ENCODE data around the gene ACY1.

DNA sequence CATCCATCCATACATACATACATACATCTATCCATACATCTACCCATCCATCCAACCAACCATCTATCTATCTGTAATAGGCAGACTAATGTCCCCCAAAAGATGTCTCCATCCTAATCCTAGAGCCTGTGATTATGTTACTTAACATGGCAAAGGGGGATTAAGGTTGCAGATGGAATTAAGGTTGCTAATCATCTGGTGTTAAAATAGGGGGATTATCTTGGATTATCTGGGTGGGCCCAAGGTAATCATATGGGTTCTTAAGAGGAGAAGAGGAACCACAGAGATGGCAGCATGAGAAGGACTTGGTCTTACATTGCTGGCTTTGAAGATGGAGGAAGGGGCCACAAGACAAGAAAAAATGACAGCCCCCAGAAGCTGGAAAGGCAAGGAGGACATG, 27.1 kb downstream of the ACY1 start:
- TF ChIP-seq, protein P1, sequence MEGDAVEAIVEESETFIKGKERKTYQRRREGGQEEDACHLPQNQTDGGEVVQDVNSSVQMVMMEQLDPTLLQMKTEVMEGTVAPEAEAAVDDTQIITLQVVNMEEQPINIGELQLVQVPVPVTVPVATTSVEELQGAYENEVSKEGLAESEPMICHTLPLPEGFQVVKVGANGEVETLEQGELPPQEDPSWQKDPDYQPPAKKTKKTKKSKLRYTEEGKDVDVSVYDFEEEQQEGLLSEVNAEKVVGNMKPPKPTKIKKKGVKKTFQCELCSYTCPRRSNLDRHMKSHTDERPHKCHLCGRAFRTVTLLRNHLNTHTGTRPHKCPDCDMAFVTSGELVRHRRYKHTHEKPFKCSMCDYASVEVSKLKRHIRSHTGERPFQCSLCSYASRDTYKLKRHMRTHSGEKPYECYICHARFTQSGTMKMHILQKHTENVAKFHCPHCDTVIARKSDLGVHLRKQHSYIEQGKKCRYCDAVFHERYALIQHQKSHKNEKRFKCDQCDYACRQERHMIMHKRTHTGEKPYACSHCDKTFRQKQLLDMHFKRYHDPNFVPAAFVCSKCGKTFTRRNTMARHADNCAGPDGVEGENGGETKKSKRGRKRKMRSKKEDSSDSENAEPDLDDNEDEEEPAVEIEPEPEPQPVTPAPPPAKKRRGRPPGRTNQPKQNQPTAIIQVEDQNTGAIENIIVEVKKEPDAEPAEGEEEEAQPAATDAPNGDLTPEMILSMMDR (IDR thresholded peaks at IDR 0.05), result no peak
- TF ChIP-seq POLR2AphosphoS5 (IDR thresholded peaks at IDR 0.05), result no peak
- no peak for TF ChIP-seq EP300 (IDR thresholded peaks at IDR 0.05)
